H54 (cell line): ENCODE data around the gene LNX1.

Source experiments
- DNase-seq: peaks from one replicate; pipeline ENCODE4 v3.0.0; 2011; ENCODE audit warnings: low spot score, mixed read lengths; ENCODE audit not compliant: insufficient read length
- FAIRE-seq: peaks from 3 replicates; lab custom pipeline; 2011; peaks lifted over from hg19 to GRCh38; lab: Jason Lieb, UNC
- POLR2A ChIP-seq: IDR thresholded peaks from 2 replicates; pipeline ENCODE4 v1.6.1; 2011; ENCODE audit warnings: low read depth, mild to moderate bottlenecking, low read length

LNX1 gene

GRCh38 chr4:53591372-53591892 is at the start of gene LNX1:
LNX1 (minus strand) TSS chr4:53591486; CDS start chr4:53574002, 17,484 bp downstream.
- DNase-seq: no peak
- TF ChIP-seq POLR2A: no peak
- FAIRE-seq: no peak

GRCh38 chr4:53640576-53641453 is 49.5 kb upstream of the LNX1 start:
- no peak for DNase-seq
- no peak for FAIRE-seq
- TF ChIP-seq POLR2A: no peak

- DNase-seq: no peak
- TF ChIP-seq POLR2A: no peak
- FAIRE-seq: no peak
Measured at GRCh38 chr4:53638919-53639318, 47.6 kb upstream of the LNX1 start.

DNA sequence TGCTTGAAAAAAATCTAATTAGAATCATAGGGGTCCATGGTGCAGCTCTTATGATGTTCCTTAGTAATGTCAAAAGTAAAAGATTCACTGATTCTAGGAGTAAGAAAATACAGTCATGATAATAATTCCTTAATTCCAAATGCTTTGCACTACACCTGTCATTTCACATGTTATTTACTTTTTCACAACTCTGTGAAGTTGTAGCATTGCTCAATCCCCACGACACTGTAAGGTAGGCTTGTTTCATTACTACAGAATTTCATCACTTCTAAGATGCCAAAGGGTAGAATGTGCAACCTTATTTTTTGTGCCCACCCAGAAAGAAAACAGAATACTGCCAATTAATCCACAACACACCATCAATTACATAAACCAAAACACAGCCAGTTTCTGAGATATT is 46.1 kb upstream of the LNX1 start:
- FAIRE-seq (no peak), DNase-seq (no peak)
- TF ChIP-seq POLR2A: no peak

DNA sequence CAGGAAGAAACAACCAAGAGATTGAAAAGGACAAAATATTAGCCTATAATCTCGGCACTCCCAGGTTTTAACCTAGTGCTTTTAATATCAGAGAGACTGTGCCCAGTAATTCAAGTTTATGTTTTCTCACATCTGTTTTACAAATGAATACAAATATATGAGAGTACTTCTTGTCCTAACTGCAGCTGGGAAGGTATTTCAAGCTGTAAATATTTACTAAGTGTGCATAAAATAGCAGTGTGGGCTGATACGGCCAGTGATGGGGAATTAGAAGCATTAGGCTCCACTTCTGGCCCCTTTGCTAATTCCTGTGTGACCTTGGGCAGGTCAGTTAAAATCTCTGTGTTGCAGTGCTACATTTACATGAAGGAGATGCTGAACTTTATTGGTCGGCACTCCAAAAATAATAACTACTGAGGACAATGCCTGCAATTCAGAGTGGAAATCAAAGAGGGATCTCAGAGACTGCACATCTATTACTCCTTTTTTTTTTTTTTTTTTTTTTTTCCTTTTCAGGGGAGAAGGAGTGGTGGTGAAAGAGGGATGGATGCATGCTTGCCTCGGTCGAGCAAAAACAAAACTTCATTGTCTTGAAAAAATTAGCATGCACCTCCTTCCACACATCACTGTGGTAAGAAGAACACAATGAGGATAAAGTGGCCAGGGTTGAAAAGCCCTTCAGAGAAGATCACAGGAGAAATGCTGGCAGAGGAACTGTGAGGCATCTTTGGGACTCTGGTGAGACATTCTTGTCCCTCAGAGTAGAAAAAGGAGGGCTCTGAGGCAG is 44.6 kb upstream of the LNX1 start:
- no peak for TF ChIP-seq POLR2A

DNA sequence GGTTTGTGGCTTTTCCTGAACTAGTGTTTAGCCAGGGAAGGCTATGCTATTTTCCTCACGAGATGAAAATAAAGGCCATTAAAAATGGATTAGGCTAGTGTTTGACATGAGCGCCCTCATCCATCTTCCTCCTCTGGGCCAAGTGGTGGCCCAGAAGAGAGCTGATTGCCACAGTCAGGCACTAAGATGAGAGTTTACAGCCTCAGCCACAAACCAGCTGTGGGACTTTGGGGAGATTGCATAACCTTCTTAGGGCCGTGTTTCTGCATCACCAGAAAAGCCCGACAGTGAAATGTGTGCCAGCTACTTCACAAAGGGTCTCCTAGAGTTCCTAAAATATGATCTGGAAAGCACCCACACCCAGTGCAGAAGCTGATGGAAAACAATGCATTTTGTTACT is 42.3 kb upstream of the LNX1 start:
- FAIRE-seq (no peak), DNase-seq (no peak)
- no peak for TF ChIP-seq POLR2A

More for the DNA sequence above, 44.6 kb upstream of the LNX1 start:
- DNase-seq: no peak
- FAIRE-seq: no peak

- TF ChIP-seq POLR2A: no peak
- FAIRE-seq: no peak
- DNase-seq: no peak
Measured at GRCh38 chr4:53629296-53629695, 38.0 kb upstream of the LNX1 start.

DNA sequence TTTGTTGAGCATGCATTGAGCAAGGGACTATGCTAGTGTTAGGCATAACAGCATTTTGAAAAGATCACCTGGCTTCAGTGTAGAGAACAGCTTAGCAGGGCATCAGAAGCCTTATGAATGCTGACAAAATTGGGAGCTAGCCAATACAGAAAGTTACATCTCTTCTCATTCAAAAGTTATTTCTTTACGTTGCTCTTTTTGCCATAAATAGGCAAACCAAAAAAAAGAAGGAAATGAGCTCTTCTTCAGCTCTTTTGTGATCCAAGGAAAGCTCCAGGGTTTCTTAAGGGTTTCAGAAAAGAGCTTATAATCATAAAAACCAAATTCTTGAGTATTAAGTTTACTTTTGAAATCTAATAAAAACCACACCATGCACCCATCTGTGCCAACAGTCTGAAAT is 35.2 kb upstream of the LNX1 start:
- DNase-seq (no peak), FAIRE-seq (no peak)
- no peak for TF ChIP-seq POLR2A

GRCh38 chr4:53625888-53626287 is 34.6 kb upstream of the LNX1 start:
- DNase-seq: no peak
- FAIRE-seq: no peak
- no peak for TF ChIP-seq POLR2A

DNA sequence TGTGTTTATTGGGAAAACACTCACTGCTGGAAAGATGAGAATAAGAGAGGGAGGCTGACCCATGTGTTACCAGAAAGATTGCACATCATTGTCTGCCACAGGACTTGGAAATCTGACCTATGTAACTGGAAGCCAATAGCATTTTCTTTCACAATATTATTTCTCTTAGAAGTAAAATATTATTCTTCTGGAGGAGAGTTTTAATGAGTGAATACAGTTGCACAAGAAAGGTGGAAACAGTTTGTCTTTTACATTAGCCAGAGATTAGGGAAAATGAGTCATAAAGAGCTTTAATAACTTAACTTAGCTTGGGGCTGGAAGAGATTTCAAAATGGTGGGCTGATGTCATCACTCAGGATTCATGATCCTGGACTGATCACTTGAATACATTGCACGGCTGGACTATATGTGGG is 31.5 kb upstream of the LNX1 start:
- no peak for FAIRE-seq
- TF ChIP-seq POLR2A: no peak

DNA sequence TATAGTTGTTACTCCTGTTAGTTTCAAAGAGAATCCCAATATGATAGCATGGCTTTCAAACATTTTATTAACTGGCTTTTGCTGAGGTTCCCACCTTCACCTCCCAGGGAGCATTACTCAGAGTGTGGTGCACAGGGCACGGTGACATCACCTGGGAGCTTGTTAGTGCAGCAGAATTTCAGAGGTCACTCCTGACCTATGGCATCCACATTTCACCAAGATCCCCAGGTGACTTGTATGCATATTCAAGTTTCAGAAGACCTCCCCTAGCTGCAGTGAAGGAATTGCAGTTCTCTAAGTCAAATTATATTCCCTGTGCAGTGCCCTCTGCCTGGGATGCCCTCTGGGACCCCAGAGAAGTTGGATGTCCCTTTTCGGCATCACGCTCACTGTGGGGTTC is 29.7 kb upstream of the LNX1 start:
- TF ChIP-seq POLR2A: no peak
- FAIRE-seq (no peak), DNase-seq (no peak)

More for the DNA sequence above, 31.5 kb upstream of the LNX1 start:
- no peak for DNase-seq

GRCh38 chr4:53619431-53619830 is 28.1 kb upstream of the LNX1 start:
- no peak for DNase-seq
- FAIRE-seq: no peak
- TF ChIP-seq POLR2A: no peak

- no peak for TF ChIP-seq POLR2A
- no peak for DNase-seq
- no peak for FAIRE-seq
Measured at GRCh38 chr4:53618321-53618720, 27.0 kb upstream of the LNX1 start.

DNA sequence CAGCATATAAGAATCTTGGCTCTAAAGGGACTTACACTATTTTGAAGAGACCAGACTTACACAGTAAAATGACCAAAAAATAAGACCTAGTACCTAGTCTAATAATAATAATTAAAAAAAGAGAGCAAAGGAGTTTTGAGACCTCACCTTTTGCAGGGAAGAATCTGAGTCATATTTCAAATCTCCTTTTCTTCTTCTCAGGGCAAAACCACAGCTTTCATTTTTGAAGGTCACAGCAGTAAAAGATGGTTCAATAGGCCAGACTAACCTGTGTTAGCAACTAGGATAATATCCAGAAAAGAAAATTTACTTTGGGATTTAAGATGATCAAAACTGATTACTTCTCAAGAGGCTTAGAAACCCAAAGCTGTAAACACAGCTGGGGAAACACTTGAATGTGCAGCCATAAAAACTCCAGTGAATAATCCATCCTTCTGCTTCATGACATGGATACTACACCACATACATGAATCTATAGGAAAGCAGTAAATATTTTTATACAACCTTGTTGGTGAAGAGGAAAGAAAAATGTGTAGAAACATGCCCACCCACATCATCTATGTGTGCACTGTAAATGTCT is 25.9 kb upstream of the LNX1 start:
- no peak for TF ChIP-seq POLR2A
- no peak for FAIRE-seq
- no peak for DNase-seq

DNA sequence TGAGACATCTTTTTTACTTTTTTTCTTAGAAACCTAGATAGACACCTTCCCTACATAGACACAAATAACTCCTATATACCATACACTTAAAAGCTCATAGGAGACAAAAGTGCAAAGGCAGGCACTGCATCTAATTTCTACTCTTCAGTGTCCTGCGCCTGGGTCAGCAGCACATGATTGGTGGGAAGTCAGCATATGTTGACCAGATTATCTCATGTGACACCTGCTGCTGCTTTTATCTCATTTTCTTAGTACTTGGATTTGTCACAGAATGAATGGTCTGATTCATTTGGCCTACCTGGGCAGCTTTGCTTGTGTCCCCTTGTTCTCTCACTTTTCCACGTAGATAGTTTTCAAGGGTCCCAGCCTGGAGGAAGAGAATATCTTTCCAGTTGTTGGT is 24.9 kb upstream of the LNX1 start:
- no peak for TF ChIP-seq POLR2A
- no peak for FAIRE-seq

More for the DNA sequence above, 24.9 kb upstream of the LNX1 start:
- no peak for DNase-seq
